Gastroesophageal sphincter (tissue), 3 donors: Measurements from ENCODE around the gene VPS51.

ENCODE experiments used
- EP300 ChIP-seq: sonication (generic); formaldehyde crosslinking; IDR thresholded peaks from one replicate; pipeline ENCODE4 v1.6.1; 2017; ENCODE audit warnings: antibody characterized with exemption, mild to moderate bottlenecking
- POLR2A ChIP-seq, 2 donors: fragments of 450-650 bp; IDR thresholded peaks; one replicate each; pipeline ENCODE4 v1.6.1; 2017; ENCODE audit warnings: antibody characterized with exemption in 2 of 2, mild to moderate bottlenecking in 2 of 2, moderate library complexity in 1 of 2
- TF ChIP-seq, protein P1 (sequence below), 4 experiments: fragments of 200-600 bp in 2 of 4; fragments of 450-650 bp in 2 of 4; sonication (generic) in 1 of 4; IDR thresholded peaks; one replicate each; pipeline ENCODE4 v1.5.1; 2017 to 2019; ENCODE audit warnings: antibody characterized with exemption in 4 of 4, mild to moderate bottlenecking in 2 of 4, moderate library complexity in 2 of 4

DNA sequence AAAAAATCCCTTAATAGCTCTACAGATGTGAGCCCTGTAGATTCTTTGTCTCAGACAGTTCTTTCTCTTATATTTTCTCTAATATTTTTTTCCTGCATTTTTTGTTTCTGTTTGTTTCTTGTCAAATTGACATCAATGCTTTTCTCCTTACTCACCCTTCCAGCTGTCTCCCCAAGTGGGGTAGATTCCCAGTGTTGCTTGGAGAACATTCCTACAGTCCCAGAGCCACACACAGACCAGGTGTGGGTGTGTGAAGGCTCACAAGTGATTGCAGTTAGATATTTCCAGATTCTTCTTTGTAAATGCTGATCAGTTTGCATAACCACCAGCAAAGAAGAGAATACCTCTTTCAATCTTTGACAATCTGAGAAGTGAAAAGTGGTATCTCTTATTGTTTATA, 7.5 kb downstream of the VPS51 start:
- TF ChIP-seq, protein P1, sequence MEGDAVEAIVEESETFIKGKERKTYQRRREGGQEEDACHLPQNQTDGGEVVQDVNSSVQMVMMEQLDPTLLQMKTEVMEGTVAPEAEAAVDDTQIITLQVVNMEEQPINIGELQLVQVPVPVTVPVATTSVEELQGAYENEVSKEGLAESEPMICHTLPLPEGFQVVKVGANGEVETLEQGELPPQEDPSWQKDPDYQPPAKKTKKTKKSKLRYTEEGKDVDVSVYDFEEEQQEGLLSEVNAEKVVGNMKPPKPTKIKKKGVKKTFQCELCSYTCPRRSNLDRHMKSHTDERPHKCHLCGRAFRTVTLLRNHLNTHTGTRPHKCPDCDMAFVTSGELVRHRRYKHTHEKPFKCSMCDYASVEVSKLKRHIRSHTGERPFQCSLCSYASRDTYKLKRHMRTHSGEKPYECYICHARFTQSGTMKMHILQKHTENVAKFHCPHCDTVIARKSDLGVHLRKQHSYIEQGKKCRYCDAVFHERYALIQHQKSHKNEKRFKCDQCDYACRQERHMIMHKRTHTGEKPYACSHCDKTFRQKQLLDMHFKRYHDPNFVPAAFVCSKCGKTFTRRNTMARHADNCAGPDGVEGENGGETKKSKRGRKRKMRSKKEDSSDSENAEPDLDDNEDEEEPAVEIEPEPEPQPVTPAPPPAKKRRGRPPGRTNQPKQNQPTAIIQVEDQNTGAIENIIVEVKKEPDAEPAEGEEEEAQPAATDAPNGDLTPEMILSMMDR (IDR thresholded peaks at IDR 0.05), result no peak
- TF ChIP-seq EP300, result no peak
- no peak for TF ChIP-seq POLR2A (IDR thresholded peaks at IDR 0.05)
